Head of caudate nucleus (tissue), 42 donors: ENCODE measurements around the gene GRXCR2.
"Not testable (repeated sequence)": the region's sequence is repeated elsewhere in the genome, so short reads cannot be mapped to it uniquely, and the experiment has no call there.

Experiments
- DNase-seq, 42 donors: peaks; one replicate each; pipeline versions ENCODE4 v3.0.0 to v3.0.0-alpha.2; 2020 to 2021; ENCODE audit warnings: mixed read lengths in 7 of 42
- intact Hi-C: fragments of 100-400 bp; cut with DNase I; formaldehyde crosslinking; loops from one replicate; pipeline ENCODE4 v1.15.0; 2022

GRXCR2 gene

DNA sequence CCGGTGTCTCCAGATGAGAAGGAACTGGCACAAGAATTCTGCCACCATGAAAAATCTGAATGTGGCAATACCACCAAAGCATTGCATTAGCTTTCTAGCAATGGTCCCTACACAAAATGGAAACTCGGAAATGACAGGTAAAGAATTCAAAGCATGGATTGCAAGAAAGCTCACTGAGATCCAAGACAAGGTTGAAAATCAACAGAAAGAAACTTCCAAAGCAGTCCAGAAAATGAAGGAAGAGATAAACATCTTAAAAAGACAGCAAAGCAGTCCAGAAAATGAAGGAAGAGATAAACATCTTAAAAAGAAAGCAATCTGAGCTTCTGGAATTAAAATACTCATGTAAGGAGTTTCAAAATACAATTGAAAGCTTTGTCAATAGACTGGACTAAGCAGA is 16.8 kb upstream of the GRXCR2 start:
- intact Hi-C loops: no loop called here
- DNase-seq: no peak

DNA sequence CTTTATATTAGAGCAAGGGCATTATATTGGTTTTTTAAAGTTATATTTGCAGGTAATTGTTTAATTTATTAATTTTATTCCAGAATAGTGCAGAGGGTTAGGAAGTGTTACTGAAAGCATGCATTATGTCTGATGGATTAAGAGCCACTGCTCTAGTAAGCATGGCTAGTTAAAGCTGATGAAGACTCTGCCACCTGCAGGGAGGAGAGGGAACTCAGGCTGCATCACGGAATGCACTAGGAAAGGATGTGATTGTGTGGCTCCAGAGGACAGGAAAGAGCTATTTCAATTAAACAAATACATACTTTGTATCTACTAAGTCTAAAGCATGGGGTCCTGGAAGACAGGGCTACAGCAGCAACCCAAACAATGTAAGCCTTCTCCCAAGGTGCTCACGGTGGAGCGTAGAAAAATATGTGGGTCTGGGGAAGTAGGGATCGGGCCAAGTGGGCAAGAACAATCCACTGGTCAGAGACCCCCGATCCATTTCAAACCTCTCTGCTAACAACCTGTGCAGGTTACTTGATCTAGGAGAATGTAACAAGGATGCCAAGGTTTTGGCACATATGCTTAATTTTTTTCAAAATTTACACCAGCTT is 15.3 kb upstream of the GRXCR2 start:
- intact Hi-C loops: no loop called here
- DNase-seq: peak in 30 of 42 donors; percentile 9 to 64 (median 36)

DNA sequence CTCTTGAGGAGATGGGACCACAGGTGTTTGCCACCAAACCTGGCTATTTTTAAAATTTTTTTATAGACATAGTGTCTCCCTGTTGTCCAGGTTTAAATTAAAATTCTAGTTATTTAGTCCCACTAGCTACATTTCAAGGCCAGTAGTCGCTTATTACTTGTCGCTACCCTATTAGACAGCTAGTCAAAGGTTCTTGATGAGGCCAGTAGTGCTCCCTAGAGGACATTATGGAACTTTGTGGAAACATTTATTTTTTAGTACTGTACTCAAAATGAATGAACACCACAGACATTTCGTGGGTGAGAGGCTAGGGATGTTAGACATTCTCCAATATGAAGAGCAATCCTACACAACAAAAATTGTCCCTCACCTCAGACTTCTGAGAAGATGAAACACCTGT is 14.4 kb upstream of the GRXCR2 start:
- no peak for DNase-seq
- intact Hi-C loops: no loop called here

DNA sequence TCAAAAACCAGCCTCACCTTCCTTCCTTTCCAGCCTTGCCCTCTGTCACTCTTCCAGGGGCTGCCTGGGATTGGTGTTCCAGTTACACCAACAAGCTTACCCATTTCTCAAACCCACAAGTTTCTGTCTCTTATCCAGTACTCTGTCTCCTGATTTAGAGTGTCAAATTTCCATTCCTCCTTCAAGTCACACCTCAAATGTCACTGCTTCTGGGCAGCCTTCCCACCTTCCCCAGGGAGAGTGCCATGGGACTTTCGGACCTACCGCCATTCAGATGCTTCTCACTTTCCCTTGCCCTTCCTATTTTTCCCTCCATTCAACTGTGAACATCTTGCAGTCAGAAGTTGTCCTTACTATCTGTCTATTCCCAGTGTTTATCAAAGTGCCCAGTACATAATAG is 2.0 kb upstream of the GRXCR2 start:
- intact Hi-C loops: no loop called here

DNA sequence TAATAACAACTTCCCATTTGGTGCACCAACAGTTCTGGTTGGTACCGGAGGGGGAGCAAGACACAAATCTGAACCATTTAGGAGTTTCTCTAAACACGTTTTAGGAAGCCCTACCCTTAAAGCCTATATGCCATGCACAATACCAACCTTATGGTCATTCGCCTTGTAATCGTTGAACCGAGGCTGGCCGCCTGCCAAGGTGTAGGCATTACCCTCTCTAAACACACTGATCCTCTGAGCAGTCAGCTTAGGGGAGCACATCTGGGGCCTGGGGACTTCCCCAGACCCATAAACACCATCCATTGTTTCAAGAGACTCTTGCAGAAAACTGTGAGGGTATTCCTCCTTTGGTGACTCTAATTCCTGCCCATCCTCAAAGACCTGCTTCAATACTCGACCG is 328 bp downstream of the GRXCR2 start:
- intact Hi-C loops: no loop called here
- no peak for DNase-seq

More for the DNA sequence above, 2.0 kb upstream of the GRXCR2 start:
- DNase-seq: no peak

DNA sequence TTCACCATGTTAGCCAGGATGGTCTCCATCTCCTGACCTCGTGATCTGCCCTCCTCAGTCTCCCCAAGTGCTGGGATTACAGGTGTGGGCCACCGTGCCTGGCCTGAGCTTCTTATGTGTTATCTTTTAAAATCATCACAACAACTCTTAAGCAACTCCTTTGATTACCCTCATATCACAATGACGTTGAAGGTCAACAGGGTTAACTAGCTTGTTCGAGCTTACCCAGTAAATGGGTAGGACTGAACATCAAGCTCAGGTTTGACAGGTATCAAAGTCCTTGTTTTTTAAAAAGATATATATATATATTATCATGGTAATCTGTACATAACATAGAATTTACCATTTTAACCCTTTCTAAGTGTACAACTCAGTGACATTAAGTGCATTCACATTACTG is 3.1 kb downstream of the GRXCR2 start:
- no peak for DNase-seq
- intact Hi-C loops: no loop called here

DNA sequence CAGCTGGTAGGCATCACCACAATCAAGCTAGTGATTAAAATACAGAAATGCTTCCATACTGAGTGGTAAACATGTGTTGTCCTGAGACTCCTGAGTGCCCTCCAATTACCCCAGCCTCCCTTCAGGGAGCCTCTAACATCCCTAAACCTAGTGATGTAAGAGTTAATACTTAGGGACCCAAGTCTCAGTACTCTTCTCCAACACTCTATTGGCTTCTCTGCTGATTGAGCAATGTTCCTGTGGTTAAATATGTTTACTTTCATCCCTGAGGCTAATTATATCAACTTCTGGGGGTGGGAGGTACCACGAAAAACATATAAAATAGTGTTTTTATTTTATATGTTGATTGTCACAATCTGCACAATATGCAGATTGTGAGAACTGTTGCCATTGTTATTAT is 5.0 kb downstream of the GRXCR2 start:
- no peak for DNase-seq
- intact Hi-C loops: no loop called here

DNA sequence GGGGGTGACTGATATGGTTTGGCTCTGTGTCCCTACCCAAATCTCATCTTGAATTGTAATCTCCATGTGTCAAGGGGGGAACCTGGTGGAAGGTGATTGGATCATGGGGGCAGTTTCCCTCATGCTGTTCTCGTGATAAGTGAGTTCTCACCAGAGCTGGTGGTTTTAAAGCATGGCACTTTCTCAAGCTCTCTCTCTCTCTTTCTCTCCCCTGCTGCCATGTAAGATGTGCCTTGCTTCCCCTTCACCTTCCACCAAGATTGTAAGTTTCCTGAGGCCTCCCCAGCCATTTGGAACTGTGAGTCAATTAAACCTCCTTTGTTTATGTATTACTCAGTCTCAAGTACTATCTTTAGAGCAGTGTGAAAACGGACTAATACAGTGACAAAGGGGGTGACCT is 8.4 kb downstream of the GRXCR2 start:
- intact Hi-C loops, DNase-seq: not testable (repeated sequence)

DNA sequence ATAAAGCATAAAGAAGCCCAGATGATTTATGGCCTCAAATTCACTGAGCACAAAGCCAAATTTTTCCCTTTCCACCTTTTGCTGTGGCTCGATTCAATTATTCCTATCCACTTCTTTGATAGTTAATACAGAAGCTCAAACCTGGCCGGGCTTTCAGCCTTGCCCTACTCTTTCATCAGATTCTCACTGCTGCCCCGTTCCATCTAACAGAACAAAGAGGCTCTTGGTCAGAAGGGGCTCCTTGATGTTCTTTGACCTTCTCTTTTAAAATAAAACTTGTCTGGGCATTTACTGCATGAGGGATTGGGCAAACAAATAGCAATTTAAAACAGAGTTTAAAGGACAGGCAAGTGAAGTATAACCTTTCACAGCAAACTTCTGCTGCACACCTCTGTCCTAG is 9.8 kb downstream of the GRXCR2 start:
- intact Hi-C loops: no loop called here

DNA sequence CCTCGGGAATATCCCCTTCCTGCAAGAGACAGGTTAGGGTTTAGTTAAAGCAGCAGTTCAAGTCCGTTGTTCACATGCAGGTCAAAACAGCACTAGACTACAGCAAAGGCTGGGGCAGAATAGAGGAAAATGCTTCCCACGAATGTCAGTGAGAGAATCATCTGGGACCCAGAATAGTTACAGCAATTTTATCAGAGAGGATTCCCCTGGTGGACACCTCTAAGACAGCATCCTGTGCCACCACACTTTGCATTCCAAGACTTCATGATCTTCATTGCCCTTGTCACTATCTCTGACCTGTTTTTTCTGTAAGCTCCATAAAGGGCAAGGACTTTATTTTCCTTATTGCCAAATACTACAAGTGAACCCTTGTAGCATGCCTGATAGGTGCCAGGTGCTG is 12.9 kb downstream of the GRXCR2 start:
- DNase-seq: no peak
- intact Hi-C loops: no loop called here

More for the DNA sequence above, 9.8 kb downstream of the GRXCR2 start:
- DNase-seq: no peak

DNA sequence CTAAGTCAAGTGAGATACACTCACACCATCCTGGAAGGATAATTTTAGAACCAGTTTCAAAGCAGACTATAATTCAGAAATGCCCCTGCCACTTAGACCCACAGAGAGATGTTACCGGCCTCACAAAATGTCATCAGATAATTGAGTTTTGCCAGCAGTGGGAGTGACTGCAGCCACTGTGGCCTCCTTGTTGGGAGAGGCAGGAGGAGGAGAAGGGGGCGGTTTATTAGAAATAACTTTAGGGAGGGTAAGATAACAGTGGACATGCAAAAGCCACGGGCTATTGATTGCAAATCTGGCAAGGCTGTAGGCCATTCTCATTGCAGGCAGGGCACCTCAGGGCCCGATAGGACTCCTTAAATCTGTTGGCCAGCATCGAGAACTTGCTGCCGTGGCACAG is 13.4 kb downstream of the GRXCR2 start:
- DNase-seq: no peak
- intact Hi-C loops: no loop called here

DNA sequence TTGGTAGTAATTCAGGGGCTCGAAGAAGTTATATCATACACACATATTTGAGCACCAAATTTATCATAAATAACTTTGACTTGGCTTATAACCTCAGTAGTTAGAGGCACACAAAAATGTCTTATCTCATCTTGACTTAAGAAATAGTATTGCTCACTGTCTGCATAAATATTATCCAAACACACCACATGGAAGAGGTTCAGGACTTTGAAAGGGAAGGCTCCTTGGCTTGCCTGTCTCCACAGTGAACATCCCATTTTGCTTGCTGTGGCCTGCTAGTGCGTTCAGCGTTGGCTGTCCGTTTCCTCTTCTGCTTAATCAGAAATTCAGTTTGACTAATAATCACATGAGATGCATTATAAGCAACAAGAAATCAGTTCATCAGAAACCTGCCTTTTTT is 13.9 kb downstream of the GRXCR2 start:
- intact Hi-C loops: no loop called here
- no peak for DNase-seq

DNA sequence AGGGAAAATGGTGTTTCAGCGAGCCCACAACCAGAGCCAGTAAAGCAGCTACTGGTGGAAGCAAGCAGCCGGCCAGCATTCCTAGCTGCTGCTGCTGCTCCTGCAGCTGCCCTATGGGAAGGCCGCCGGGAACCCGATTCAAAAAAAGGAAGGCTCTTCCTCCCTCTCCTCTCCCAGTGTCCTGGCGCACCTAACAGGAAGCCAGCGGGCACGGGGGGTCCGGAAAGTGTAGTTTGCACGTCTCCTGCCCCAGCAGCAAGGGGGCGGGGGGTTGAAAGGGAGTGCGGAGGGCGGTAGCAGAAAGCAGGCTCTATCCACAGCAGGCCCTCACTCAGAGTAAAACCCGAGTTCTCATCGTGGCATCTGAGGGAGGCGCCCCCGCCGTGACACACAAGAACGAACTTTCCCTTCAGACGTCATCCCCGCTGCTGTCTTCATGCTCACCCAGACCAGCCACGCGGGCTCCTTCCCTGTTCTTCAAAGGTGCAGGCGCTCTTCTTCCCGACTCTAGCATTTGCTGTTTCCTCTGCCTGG is 16.5 kb downstream of the GRXCR2 start:
- intact Hi-C loops: no loop called here
- DNase-seq: peak in 39 of 42 donors; percentile 3 to 72 (median 31)

DNA sequence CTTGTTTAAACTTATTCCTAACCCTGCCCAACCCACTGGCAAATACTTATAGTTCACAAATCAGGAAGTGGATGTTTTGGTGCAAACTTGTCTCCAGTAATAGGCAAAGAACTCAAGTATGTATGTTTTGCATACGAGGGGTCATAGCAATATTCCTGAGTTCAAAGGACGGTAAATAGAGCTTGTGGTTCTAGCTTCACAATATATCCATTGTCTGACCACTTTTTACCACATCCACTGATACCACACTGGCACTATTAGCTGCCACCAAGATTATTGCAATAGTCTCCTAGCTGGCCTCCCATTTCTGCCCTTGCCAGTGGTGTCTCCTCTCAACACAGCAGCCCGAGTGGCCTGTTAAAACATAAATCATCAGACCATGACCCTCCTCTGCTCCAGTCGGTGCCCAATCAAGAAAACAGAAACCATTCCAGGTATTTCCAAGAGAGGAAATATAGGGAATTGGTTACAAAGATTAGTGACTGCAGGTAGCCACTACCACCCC is 17.0 kb downstream of the GRXCR2 start:
- DNase-seq: no peak
- intact Hi-C loops: no loop called here

DNA sequence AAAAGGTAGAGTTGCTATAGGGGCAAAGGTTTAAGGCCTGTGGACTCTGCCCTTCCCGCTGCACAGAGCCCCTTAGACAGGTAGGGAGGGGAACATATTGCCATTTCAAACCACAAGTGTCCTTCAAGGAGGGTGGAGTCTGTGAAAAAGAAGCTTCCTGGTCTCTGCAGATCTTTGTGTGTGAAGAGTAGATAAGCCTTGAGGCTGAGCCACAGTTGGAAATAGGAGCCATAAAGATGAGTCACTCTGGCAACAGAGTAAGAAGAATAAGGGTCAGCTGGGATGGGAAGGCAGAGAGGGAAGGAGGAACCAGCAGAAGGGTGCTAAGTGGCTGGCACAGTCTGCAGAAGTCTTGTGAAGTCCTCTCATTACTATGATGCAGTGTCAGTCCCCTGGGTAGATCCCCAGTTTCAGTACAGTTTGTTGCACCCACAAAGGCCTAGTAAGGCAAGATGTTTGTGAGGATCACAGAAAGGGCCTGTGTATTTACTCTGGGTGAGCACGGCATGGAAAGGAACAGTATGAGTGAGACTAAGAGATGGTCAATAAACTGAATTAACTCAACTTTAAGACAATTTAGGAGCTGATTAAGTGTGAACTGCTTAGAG is 18.1 kb downstream of the GRXCR2 start:
- intact Hi-C loops: no loop called here
- no peak for DNase-seq

DNA sequence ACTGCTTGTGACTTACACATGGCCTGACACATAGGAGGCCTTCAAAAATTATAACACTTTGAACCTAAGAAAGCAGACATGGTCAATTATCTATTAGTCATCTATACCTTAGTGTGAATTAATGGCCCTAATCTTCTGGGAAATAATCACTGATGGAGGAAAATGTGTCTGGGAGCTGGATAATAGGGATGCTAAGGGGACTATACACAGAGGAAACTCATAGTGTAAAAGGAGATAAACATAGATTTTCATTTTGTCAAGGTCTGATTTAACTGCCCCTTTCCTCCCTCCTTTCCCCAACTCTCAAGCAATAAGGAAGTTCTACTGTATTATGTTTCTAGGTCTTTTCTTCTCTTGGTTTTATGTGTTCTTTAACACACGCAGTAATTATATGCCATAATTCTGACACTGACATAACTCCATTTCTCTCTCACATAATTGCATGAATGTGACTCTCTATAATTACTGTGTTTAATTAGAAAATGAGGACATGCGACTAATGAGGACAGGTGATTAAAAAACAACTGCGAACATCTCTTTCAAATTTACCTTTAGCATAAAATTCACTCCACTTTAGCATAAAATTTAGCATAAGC is 18.9 kb downstream of the GRXCR2 start:
- intact Hi-C loops: no loop called here
- DNase-seq: no peak

DNA sequence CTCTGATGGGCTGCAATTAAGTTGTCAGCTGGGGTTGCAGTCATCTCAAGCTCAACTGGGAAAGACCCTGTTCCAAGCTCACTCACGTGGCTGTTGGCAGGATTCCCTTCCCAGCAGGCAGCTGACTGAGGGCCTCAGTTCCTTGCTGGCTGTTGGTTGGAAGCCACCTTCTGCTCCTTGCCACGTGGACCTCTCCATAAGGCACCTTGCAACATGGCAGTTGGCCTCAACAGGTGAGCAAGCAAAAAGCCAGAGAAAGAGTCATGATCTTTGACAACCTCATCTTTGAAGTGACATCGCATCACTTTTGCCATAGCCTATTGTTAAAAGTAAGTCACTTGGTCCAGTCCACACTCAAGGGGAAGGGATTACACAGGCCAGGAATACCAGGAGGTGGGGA is 19.8 kb downstream of the GRXCR2 start:
- intact Hi-C loops: no loop called here
- DNase-seq: no peak

DNA sequence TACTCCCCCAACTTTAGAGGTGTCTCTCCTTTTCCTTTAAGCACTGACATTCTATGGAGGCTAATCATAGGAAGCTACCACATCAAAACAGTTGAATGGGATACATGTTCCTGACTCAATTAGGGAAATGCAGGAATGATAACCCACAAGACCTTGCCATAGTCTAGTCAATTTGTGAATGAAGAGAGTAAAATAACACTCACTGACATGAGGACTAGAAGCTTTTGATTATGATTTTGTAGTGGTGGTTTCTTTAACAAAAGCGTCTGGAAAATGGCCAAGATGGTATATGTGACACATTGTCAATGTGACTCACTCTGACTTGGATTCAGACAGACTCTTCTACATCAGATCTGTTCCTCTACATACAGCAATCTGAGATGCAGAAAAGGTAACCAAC is 24.0 kb downstream of the GRXCR2 start:
- intact Hi-C loops: no loop called here

DNA sequence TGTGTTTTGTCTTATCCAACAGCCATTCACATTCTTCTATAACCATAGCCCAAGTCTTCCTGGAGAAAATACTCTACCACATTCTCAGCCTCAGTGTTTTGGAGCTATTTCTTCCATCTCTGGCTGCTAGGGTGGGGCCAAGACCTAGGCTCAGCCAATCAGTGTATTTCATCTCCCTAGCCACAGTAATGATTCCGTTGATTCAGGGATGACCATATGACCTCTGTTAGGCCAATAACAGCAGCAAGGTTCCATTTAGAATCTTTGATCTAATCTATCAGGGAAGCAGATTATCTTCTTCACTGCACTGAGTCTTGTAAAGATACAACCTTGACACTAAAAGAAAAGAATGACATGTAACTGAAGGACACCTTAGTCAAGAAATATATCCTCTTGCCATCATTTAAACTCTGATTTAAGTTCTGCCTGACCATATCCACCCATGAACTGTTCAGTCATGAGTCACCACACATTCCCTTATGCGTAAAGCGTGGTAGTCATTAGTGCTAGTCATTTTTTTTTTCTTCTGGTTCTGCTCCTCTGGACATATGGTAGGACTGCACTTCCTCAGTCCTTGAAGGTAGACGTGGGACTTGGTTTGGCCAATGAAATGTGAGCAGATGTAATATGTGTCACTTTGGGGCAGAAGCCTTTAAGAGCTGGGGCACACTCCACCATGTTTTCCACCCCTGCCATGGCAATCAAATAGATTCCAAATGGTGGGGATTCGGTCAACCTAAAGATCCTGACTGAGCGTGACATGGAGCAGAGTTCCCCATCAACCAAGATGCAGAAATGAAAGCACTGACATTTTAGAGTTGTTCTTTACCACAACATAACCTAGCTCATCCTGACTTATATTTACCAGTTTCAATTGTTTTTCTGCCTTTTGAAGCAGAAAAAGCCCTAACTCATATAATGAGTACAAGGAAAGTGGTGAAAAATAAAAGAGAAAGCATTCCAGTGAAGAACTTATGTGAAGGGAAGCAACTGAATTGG is 25.0 kb downstream of the GRXCR2 start:
- intact Hi-C loops: no loop called here
- DNase-seq: no peak

More for the DNA sequence above, 24.0 kb downstream of the GRXCR2 start:
- no peak for DNase-seq
